ENCODE results near the gene CANT1.

DNA sequence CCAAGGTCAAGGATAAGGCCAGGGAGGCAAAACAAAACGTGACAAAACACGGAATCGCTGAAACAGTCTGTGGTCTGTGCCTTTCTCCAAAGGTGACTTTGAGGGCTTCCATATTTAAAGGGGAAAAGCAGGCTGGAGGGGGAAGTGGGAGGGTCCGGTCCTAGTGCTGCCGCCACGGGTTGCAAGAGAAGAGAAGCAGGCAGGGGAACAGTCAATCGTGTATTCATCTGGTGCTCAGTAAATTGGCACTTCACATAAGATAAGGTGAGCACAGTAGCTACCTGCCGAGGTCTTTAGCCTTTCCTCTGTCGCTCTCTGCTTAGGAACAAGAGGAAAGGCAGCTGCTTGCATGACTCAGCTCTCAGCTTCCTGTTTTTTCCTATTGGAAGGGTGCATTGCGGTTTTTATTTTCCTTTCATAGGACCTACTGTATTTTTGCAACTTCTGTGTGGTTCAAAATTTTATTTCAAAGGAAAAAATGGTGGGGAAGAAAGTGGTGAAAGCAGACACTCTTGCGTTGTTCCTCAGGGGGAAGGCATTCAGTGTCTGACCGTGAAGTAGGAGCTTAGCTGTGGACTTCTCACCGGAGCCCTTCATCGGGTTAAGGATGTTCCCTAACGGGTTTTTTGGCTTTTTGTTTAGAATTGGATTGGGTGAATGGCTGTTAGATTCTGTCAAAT lies 22.8 kb downstream of the CANT1 start:
- TF ChIP-seq, protein P1, sequence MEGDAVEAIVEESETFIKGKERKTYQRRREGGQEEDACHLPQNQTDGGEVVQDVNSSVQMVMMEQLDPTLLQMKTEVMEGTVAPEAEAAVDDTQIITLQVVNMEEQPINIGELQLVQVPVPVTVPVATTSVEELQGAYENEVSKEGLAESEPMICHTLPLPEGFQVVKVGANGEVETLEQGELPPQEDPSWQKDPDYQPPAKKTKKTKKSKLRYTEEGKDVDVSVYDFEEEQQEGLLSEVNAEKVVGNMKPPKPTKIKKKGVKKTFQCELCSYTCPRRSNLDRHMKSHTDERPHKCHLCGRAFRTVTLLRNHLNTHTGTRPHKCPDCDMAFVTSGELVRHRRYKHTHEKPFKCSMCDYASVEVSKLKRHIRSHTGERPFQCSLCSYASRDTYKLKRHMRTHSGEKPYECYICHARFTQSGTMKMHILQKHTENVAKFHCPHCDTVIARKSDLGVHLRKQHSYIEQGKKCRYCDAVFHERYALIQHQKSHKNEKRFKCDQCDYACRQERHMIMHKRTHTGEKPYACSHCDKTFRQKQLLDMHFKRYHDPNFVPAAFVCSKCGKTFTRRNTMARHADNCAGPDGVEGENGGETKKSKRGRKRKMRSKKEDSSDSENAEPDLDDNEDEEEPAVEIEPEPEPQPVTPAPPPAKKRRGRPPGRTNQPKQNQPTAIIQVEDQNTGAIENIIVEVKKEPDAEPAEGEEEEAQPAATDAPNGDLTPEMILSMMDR (conservative IDR thresholded peaks at IDR 0.05; ENCODE audit: low read depth, low read length) = no peak
- TF ChIP-seq EZH2 (IDR thresholded peaks at IDR 0.05; ENCODE audit: borderline replicate concordance, low read depth, low read length, poor library complexity, severe bottlenecking) = no peak
